Naive thymus-derived CD8-positive, alpha-beta T cell (primary cell): ENCODE measurements around the gene RPUSD2. TPM values are rescaled to one million over a fixed set of nuclear protein-coding genes. Genes with fewer than 3 reads are reported as not detected.
"Not testable (repeated sequence)": the region's sequence is repeated elsewhere in the genome, so short reads cannot be mapped to it uniquely, and the experiment has no call there.

Source experiments
- ATAC-seq, 2 donors: fragments of 150-1000 bp; cut with Tn5 transposase in 1 of 2; sonication (Bioruptor Pico), chemical (Tn5 transposase) in 1 of 2; 1 replicate in 1 of 2; 2 replicates in 1 of 2; pipeline ENCODE4 v1.10.0; 2021; ENCODE audit warnings: mild to moderate bottlenecking in 2 of 2, moderate library complexity in 2 of 2
- POLR2A ChIA-PET: fragments of 350-600 bp; sonication (Branson Sonifier 250); formaldehyde crosslinking; loops from one replicate; lab custom pipeline; 2021; ENCODE audit warnings: antibody characterized with exemption; lab: Charles Lee
- DNase-seq, 10 donors: peaks; one replicate each; pipeline versions ENCODE4 v3.0.0 to v3.0.0-alpha.2; 2020 to 2022
- H3K27ac Mint-ChIP-seq, 10 donors: one replicate each; pipeline ENCODE4 v1.8.0; 2020 to 2022; ENCODE audit warnings: mild to moderate bottlenecking in 10 of 10, mixed read lengths in 10 of 10, moderate library complexity in 4 of 10, inconsistent platforms in 1 of 10
- H3K27me3 Mint-ChIP-seq, 5 donors: one replicate each; pipeline ENCODE4 v1.8.0; 2021 to 2022; ENCODE audit warnings: mixed read lengths in 5 of 5
- H3K36me3 Mint-ChIP-seq, 3 donors: one replicate each; pipeline ENCODE4 v1.8.0; 2020 to 2022; ENCODE audit warnings: mixed read lengths in 3 of 3, mild to moderate bottlenecking in 2 of 3, inconsistent platforms in 1 of 3
- H3K4me1 Mint-ChIP-seq, 4 donors: one replicate each; pipeline ENCODE4 v1.8.0; 2021 to 2022; ENCODE audit warnings: mixed read lengths in 4 of 4
- H3K4me3 Mint-ChIP-seq, 10 donors: one replicate each; pipeline ENCODE4 v1.8.0; 2020 to 2022; ENCODE audit warnings: mild to moderate bottlenecking in 10 of 10, mixed read lengths in 10 of 10, moderate library complexity in 6 of 10, inconsistent platforms in 1 of 10
- H3K9me3 Mint-ChIP-seq, 9 donors: one replicate each; pipeline ENCODE4 v1.8.0; 2020 to 2022; ENCODE audit warnings: mixed read lengths in 9 of 9, mild to moderate bottlenecking in 3 of 9, inconsistent platforms in 1 of 9, moderate library complexity in 1 of 9
- polyA plus RNA-seq, 3 donors: library from polyadenylated mRNA; unstranded; fragments of 300-500 nt; fragmentation: Illumina TruSeq; gene quantifications; one replicate each; pipeline ENCODE4 v1.2.3, GENCODE V29; 2021
- total RNA-seq, 8 experiments: library from RNA in 2 of 8; stranded (reverse) in 2 of 8; gene quantifications; one replicate each; pipeline ENCODE4 v1.2.3 and lab custom pipeline; 2021 to 2026

RPUSD2 gene
- total and polyA plus RNA-seq, 5 experiments from 2014 or later: 15.6 to 23.3 (median 18.7) TPM

DNA sequence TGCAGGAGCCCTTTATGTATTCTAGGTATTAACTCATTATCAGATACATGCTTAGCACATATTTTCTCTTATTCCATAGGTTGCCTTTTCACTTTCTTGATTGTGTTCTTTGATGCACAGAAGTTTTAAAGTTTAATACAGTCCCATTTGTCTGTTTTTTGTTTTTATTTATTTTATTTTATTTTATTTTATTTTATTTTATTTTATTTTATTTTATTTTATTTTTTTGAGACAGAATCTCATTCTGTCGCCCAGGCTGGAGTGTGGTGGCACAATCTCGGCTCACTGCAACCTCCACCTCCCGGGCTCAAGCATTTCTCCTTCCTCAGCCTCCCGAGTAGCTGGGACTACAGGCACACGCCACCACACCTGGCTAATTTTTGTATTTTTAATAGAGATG lies 7.8 kb downstream of the RPUSD2 start:
- H3K27ac Mint-ChIP-seq, DNase-seq, H3K27me3 Mint-ChIP-seq, H3K4me3 Mint-ChIP-seq, H3K9me3 Mint-ChIP-seq, ATAC-seq: not testable (repeated sequence)
- Mint-ChIP-seq H3K36me3 (peaks cover 0 to 39% (median 11%) of the 10 kb centered on the region in 3 donors), H3K4me1 (peaks cover 3 to 17% (median 6%) of the 10 kb centered on the region in 4 donors)
- POLR2A ChIA-PET: interaction anchor here (1.2 kb wide), 1 partner anchor 8 kb away, joined by 5 read pairs; the partner anchor contains the start of gene RPUSD2

DNA sequence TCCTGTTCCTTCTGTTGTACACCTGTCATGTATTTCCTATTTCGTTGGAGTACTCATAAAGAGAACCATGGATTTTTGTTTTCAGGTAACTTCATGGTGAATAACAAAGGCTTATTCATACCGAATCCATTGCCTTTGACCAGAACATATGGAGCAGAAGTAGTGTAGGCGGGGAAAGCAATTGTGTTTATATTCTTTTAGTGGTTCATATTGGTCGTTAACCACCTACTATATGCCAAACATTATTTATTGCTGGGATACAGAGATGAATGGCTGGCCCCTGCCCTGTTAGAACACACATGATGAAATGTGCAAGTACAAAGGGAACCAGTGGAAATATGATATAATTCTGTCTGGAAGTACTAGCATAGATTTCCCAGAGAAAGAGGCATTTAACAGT lies 9.8 kb downstream of the RPUSD2 start:
- POLR2A ChIA-PET: no interaction called here
- ATAC-seq: no peak
- DNase-seq: no peak
- Mint-ChIP-seq H3K27me3 (no peaks in the 10 kb centered on the region), H3K9me3 (no peaks in the 10 kb centered on the region), H3K4me3 (no peak overlapping the region), H3K4me1 (peaks cover 0 to 5% (median under 1%) of the 10 kb centered on the region in 4 donors), H3K27ac (peak overlapping the region in 1 of 10 donors; percentile 32), H3K36me3 (peaks cover 0 to 20% (median 3%) of the 10 kb centered on the region in 3 donors)

DNA sequence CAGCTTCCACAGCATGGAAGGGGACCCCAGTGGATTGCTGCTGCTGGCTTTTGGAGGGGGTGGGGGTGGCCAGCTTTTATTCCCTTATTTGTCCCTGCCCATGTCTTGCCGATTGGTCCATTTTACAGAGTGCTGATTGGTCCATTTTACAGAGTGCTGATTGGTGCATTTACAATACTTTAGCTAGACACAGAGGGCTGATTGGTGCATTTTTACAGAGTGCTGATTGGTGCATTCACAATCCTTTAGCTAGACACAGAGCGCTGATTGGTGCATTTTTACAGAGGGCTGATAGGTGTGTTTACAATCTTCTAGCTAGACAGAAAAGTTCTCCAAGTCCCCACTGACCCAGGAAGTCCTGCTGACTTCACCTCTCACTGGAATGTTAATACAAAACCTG lies 12.7 kb downstream of the RPUSD2 start:
- H3K4me3 Mint-ChIP-seq, H3K27ac Mint-ChIP-seq, H3K27me3 Mint-ChIP-seq, ATAC-seq, H3K36me3 Mint-ChIP-seq, H3K4me1 Mint-ChIP-seq, DNase-seq, H3K9me3 Mint-ChIP-seq, POLR2A ChIA-PET: not testable (repeated sequence)

DNA sequence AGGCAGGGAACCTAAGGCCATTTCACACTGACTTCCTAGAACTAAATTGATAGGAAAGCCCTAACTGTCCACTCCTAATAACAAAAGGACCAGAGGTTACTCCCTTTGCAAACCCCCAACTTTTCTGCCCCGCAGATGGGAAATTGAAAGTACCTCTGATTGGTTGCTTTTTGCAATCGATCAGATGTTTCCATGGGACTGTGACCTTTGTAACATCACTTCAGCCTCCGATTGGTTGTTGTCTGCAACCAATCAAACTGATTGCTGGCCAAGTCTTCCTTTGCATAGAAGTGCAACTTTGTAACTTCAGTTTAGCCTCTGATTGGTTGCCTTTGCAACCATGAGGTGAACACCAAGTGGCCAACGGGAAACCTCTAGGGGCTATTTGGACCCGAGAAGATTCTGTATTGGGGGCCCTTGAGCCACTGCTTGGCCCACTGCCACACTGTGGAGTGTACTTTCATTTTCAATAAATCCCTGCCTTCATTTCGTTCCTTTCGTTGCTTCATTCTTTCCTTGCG lies 13.7 kb downstream of the RPUSD2 start:
- H3K36me3 Mint-ChIP-seq: no peaks in the 10 kb centered on the region
- peak overlapping the region in 1 of 10 donors; percentile 49 for H3K27ac Mint-ChIP-seq
- ATAC-seq (peak in 1 of 2 donors; percentile 23), DNase-seq (no peak)
- no peaks in the 10 kb centered on the region for H3K9me3 Mint-ChIP-seq
- H3K27me3 Mint-ChIP-seq: peaks cover 0 to 3% (median 0%) of the 10 kb centered on the region in 5 donors
- H3K4me1 Mint-ChIP-seq: no peaks in the 10 kb centered on the region
- POLR2A ChIA-PET: no interaction called here
- peak overlapping the region in 5 of 10 donors; percentile 11 to 62 (median 41) for H3K4me3 Mint-ChIP-seq

DNA sequence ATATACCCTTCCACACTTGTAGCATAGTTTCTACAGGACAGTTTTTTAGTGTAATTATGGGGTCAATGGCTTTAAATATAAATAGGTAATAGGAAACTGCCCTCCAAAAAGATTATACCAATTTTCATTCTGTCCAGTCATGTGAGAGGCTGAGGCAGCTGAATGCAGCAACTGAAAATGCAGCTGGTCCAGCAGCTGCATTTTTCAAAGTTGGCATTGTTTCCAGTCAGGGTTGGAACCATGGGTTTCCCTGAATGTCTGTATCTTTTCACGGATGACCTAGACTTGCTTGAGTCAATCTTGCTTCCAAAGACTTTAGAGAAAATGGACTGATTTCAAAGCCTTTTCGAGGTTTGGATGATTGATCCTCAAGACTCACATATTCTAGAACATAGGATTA lies 15.1 kb downstream of the RPUSD2 start:
- peaks cover 0 to 3% (median 0%) of the 10 kb centered on the region in 5 donors for H3K27me3 Mint-ChIP-seq
- H3K27ac Mint-ChIP-seq: peak overlapping the region in 1 of 10 donors; percentile 21
- no peak overlapping the region for H3K4me3 Mint-ChIP-seq
- ATAC-seq: no peak
- no peaks in the 10 kb centered on the region for H3K9me3 Mint-ChIP-seq
- no peak for DNase-seq
- H3K4me1 Mint-ChIP-seq: no peaks in the 10 kb centered on the region
- POLR2A ChIA-PET: interaction anchor here (0.7 kb wide), 1 partner anchor 1081 kb away, joined by 4 read pairs; no protein-coding TSS in a partner anchor
- no peaks in the 10 kb centered on the region for H3K36me3 Mint-ChIP-seq

DNA sequence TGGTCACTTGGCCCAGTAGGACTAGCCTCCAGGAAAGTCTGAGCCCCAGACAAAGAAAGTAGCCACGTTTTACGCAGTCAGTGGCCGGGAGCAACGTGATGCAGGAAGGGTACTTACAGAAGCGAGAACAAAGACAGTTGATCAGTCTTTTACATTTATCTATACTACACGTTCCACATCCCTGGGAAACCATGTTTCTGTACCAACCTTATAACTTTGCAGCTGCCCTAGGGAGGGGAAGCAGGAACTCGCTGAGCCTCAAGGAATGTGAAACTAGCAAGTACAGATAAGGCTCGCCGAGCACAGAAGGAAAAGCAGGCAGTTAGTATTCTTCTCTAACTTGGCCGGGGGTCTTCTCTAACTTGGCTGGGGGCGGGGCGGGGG lies 21.6 kb downstream of the RPUSD2 start:
- Mint-ChIP-seq H3K36me3 (no peaks in the 10 kb centered on the region), H3K4me3 (peak overlapping the region in 9 of 10 donors; percentile 77 to 88 (median 84)), H3K27me3 (peaks cover 6 to 12% (median 7%) of the 10 kb centered on the region in 5 donors), H3K9me3 (peaks cover 0 to 2% (median 0%) of the 10 kb centered on the region in 9 donors), H3K27ac (peak overlapping the region in 3 of 10 donors; percentile 5 to 84 (median 61)), H3K4me1 (peaks cover 10 to 38% (median 23%) of the 10 kb centered on the region in 4 donors)
- DNase-seq: no peak
- POLR2A ChIA-PET: interaction anchor here (0.7 kb wide), 1 partner anchor 25 kb away, joined by 4 read pairs; no protein-coding TSS in a partner anchor
- no peak for ATAC-seq

DNA sequence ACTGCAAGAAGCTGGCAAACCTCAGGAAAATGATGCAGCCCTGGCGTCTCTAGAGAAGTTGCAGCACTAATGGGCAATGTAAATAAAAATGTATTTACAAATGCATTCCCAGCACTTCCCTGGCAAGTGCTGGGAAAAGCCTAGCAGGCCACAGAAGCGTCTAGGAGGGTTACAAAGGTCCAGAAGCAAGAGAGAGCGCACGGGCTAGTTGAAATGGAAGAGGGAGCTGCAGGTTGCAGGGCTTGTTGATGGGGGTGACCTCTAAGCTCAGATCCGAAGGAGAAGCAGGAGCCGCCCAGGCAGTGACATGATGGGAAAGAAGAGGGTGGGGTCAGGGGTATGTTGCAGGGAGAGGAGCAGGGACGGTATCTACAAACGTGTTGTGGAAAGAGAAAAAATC lies 22.3 kb downstream of the RPUSD2 start:
- H3K4me3 Mint-ChIP-seq: peak overlapping the region in 4 of 10 donors; percentile 18 to 54 (median 26)
- no peaks in the 10 kb centered on the region for H3K36me3 Mint-ChIP-seq
- H3K4me1 Mint-ChIP-seq: peaks cover 10 to 38% (median 23%) of the 10 kb centered on the region in 4 donors
- DNase-seq (no peak), ATAC-seq (no peak)
- H3K9me3 Mint-ChIP-seq: peaks cover 0 to 2% (median 0%) of the 10 kb centered on the region in 9 donors
- POLR2A ChIA-PET: interaction anchor here (0.8 kb wide), 1 partner anchor 178 kb away, joined by 3 read pairs; the partner anchor contains the start of gene C15orf62
- H3K27ac Mint-ChIP-seq: peak overlapping the region in 4 of 10 donors; percentile 8 to 48 (median 22)
- H3K27me3 Mint-ChIP-seq: peaks cover 7 to 12% (median 9%) of the 10 kb centered on the region in 5 donors

DNA sequence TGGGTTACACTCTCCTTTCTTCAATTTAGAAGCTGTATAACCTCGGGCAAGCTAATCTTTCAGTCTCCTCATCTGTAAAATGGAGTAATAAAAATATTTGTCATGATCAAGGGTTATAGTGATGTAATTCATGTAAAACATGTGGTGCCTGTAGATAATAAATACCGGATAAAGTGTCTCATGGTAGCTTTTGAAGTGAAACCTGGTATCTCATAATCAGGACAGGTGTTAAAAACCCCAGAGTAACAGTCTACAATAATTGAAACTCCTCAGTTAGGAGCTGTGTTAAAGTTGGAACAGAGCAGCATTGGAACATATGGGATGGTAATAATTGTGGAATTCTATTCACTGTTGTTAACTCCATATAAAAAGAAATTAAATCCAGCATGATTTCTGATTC lies 24.1 kb downstream of the RPUSD2 start:
- DNase-seq (peak in 2 of 10 donors; percentile 3 to 12), ATAC-seq (no peak)
- H3K36me3 Mint-ChIP-seq: no peaks in the 10 kb centered on the region
- POLR2A ChIA-PET: interaction anchor here (2.4 kb wide), 1 partner anchor 24 kb away, joined by 13 read pairs; the partner anchor contains the start of gene RPUSD2
- H3K4me1 Mint-ChIP-seq: peaks cover 10 to 38% (median 23%) of the 10 kb centered on the region in 4 donors
- H3K4me3 Mint-ChIP-seq: peak overlapping the region in 9 of 10 donors; percentile 93 to 100 (median 96)
- peaks cover 4 to 16% (median 9%) of the 10 kb centered on the region in 5 donors for H3K27me3 Mint-ChIP-seq
- H3K9me3 Mint-ChIP-seq: peaks cover 0 to 2% (median 0%) of the 10 kb centered on the region in 9 donors
- peak overlapping the region; percentile 96 to 99 (median 98) for H3K27ac Mint-ChIP-seq

DNA sequence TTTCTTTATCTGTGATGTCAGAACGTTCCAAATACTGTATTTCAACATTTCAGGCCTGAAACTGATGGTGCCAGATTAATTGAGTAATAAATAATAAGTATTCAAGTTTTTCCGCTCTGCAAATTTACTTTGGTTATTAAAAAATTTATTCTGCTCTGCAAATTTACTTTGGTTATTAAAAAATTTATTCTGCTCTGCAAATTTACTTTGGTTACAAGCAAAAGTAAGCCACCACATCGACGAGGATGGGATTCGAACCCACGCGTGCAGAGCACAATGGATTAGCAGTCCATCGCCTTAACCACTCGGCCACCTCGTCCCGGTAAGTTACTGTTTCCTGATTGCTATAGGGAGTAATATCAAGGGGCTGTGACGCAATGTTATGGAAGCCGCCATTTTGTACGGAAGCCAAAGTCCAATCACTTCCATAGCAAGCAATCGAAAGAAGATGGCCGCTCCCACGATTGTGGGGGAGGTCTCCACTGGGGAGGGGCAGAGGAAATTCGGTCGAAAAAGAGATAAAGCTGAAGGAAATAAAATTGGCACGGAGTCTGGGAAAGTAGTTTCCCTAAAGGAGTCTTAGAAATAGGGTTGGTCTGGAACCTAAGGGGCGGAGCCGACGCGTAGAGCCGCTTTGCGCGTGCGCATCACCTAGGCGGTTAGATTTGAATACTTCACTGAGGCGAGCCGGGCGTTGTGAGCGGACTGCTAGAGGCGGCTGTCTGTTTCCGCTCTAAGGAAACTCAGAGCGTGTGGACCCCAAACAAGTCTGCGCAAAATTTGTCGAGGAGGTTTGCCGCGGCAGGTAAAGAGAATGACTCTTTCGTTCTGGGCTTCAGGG lies 24.7 kb downstream of the RPUSD2 start, which contains the start of gene KNL1:
Gene KNL1 (plus strand): TSS at position 662 of the 841 bp plus-strand sequence. CDS start 8,683 bp downstream, outside the sequence.
- Mint-ChIP-seq H3K9me3 (peaks cover 0 to 2% (median 0%) of the 10 kb centered on the region in 9 donors), H3K4me1 (peaks cover 10 to 38% (median 23%) of the 10 kb centered on the region in 4 donors), H3K27me3 (peaks cover 4 to 16% (median 9%) of the 10 kb centered on the region in 5 donors), H3K4me3 (peak within 1 kb of the TSS; percentile 93 to 100 (median 96)), H3K36me3 (no peaks in the 10 kb centered on the region), H3K27ac (peak within 1 kb of the TSS; percentile 96 to 99 (median 98))
- POLR2A ChIA-PET: interaction anchor here (2.4 kb wide), 1 partner anchor 25 kb away, joined by 13 read pairs; the partner anchor contains the start of gene RPUSD2
- ATAC-seq: peak; percentile 80 to 85
- peak; percentile 76 to 97 (median 85) for DNase-seq

DNA sequence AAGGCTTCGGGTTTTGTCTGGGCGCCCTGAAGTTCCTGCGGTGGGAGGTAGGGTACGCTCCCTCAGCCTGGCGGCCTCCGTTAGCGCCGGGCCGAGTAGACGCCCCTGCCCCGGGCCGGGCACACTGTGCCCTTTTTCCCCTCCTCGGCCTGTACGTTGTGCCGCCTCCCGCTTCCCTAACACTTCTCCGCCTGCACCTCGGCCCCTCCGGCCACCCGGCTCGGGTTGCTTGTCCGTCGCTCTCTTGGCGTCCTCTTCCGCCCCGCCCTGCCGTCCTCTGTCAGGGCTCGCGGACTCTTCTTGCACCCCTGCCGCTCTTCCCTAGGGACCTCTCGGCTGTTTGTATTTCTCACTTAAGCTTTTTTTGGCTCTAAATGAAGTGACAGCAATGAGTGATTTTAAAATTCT lies 25.3 kb downstream of the RPUSD2 start:
- Mint-ChIP-seq H3K36me3 (no peaks in the 10 kb centered on the region), H3K27me3 (peaks cover 4 to 16% (median 9%) of the 10 kb centered on the region in 5 donors), H3K9me3 (peaks cover 0 to 2% (median 0%) of the 10 kb centered on the region in 9 donors), H3K4me1 (peaks cover 10 to 38% (median 22%) of the 10 kb centered on the region in 4 donors), H3K27ac (peak overlapping the region; percentile 72 to 99 (median 97)), H3K4me3 (peak overlapping the region; percentile 93 to 100 (median 96))
- ATAC-seq: peak; percentile 57 to 59
- POLR2A ChIA-PET: interaction anchor here (0.5 to 2.4 kb wide), 2 partner anchors 25 to 65 kb away, joined by 3 to 13 read pairs; partner anchors contain the start of gene RPUSD2
- DNase-seq: no peak

DNA sequence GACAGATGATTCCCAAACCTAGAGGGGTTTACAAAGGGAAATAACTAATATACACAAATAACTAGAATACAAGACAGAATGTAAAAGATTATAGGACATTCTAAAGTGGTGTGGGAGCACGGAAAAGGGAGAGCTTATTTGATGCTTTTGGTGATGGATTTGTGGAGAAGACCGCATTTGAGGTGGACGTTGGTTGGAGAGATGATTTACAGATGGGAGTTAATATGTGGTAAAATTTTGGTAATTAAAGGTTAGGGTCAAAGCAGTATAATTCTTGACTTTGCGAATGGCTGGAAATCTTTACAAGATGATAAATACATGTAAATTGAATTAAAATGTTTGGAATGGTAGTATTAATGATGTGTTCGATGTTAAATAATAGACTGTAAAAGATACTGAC lies 26.1 kb downstream of the RPUSD2 start:
- Mint-ChIP-seq H3K27me3 (peaks cover 4 to 15% (median 9%) of the 10 kb centered on the region in 5 donors), H3K9me3 (peaks cover 0 to 2% (median 0%) of the 10 kb centered on the region in 9 donors), H3K4me3 (peak overlapping the region; percentile 93 to 100 (median 96)), H3K27ac (peak overlapping the region in 1 of 10 donors; percentile 2), H3K36me3 (no peaks in the 10 kb centered on the region), H3K4me1 (peaks cover 6 to 31% (median 17%) of the 10 kb centered on the region in 4 donors)
- DNase-seq (no peak), ATAC-seq (no peak)
- POLR2A ChIA-PET: interaction anchor here (0.5 to 2.4 kb wide), 2 partner anchors 26 to 64 kb away, joined by 3 to 13 read pairs; partner anchors contain the start of gene RPUSD2

DNA sequence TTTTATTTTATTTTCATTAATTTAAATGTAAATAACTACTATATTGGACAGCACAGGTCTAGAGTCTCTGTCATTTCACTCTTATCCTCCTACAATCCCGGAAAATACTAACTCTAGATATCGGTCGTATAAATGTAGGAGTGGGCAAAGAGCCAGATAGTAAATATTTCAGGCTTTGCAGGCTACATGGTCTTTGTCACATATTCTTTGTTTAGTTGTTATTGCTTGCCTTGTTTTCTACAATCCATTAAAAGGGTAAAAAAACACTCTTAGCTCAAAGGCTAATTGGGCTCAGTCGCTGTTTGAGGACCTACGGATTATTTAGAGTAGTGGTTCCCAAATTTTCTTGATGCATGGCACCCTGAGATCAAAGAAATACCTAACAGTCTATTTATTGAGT lies 26.7 kb downstream of the RPUSD2 start:
- Mint-ChIP-seq H3K4me1 (peaks cover 4 to 26% (median 15%) of the 10 kb centered on the region in 4 donors), H3K9me3 (peaks cover 0 to 2% (median 0%) of the 10 kb centered on the region in 9 donors), H3K27me3 (peaks cover 4 to 15% (median 9%) of the 10 kb centered on the region in 5 donors), H3K36me3 (no peaks in the 10 kb centered on the region), H3K4me3 (no peak overlapping the region), H3K27ac (no peak overlapping the region)
- POLR2A ChIA-PET: no interaction called here
- DNase-seq (no peak), ATAC-seq (no peak)
